K562 (cell line): Measurements from ENCODE around the gene SFXN5. TPM values are rescaled to one million over a fixed set of nuclear protein-coding genes. Genes with fewer than 3 reads are reported as not detected.

ENCODE experiments used
- ATAC-seq: fragments of 200-7000 bp; cut with Tn5 transposase; 3 replicates; pipeline ENCODE4 v1.9.1; 2020; ENCODE audit warnings: moderate library complexity
- BruUV-seq: library from RNA; stranded (reverse); fragments of 400-500 nt; replicated peaks from 2 replicates; lab custom pipeline; 2021; lab: Mats Ljungman, UMichigan
- CTCF ChIA-PET: fragments of 300-600 bp; formaldehyde crosslinking; extraction: SDS; loops from one replicate; lab custom pipeline; 2021; ENCODE audit warnings: low intra/inter-chr PET ratio; lab: Yijun Ruan, JAX
- POLR2A ChIA-PET: fragments of 300-600, 350-650 bp; sonication (Branson Sonifier 250); formaldehyde crosslinking; extraction: SDS; loops from one replicate; lab custom pipeline; 2021; ENCODE audit warnings: antibody characterized with exemption, inconsistent platforms; lab: Yijun Ruan, JAX
- DNase-seq, 4 experiments: peaks; one replicate each; pipeline versions ENCODE4 v3.0.0 to v3.0.0-alpha.2; 2011 to 2018; ENCODE audit warnings: low spot score in 3 of 4, mixed read lengths in 3 of 4; ENCODE audit errors: extremely low read depth in 1 of 4
- FAIRE-seq: peaks from 2 replicates; lab custom pipeline; 2011; peaks lifted over from hg19 to GRCh38; lab: Jason Lieb, UNC
- H2AFZ ChIP-seq: 2 replicates; pipeline ENCODE4 v1.6.0; 2011; ENCODE audit warnings: low read depth, low read length, control low read depth, inconsistent platforms
- H3K27ac ChIP-seq: fragments of 200-600 bp; 3 replicates; pipeline ENCODE4 v1.8.0; 2011; ENCODE audit warnings: low read depth, mild to moderate bottlenecking, control low read depth, inconsistent platforms, low read length, moderate library complexity, mixed read lengths; ENCODE audit errors: extremely low read depth
- H3K27me3 ChIP-seq, 2 experiments: fragments of 300-600 bp in 1 of 2; 2 replicates in 1 of 2; 3 replicates in 1 of 2; pipeline versions ENCODE4 v1.6.0 to v1.8.0; 2011; ENCODE audit warnings: inconsistent platforms in 2 of 2, low read length in 2 of 2, mild to moderate bottlenecking in 1 of 2, mixed read lengths in 1 of 2, moderate library complexity in 1 of 2; ENCODE audit not compliant: control insufficient read depth in 2 of 2, insufficient read depth in 2 of 2
- H3K36me3 ChIP-seq: fragments of 300-600 bp; 3 replicates; pipeline ENCODE4 v1.8.0; 2011; ENCODE audit warnings: mild to moderate bottlenecking, low read length, inconsistent platforms; ENCODE audit not compliant: control insufficient read depth, insufficient read depth
- H3K4me1 ChIP-seq, 2 experiments: fragments of 200-600 bp in 1 of 2; replicated peaks in 1 of 2; 2 replicates in 1 of 2; 3 replicates in 1 of 2; pipeline versions ENCODE4 v1.5.1 to v1.8.0; 2011; ENCODE audit warnings: inconsistent platforms in 2 of 2, low read length in 2 of 2, mild to moderate bottlenecking in 1 of 2, mixed read lengths in 1 of 2, moderate library complexity in 1 of 2; ENCODE audit not compliant: control insufficient read depth in 2 of 2, insufficient read depth in 2 of 2
- H3K4me2 ChIP-seq: 2 replicates; pipeline ENCODE4 v1.6.1; 2011; ENCODE audit warnings: low read length, control low read depth, inconsistent platforms, mixed read lengths; ENCODE audit not compliant: insufficient read depth
- H3K4me3 ChIP-seq: fragments of 200-600 bp; sonication (generic), shearing (Covaris generic); 2 replicates; pipeline ENCODE4 v1.5.1; 2016; ENCODE audit warnings: control low read depth, inconsistent platforms
- H3K79me2 ChIP-seq: fragments of 200-600 bp; 3 replicates; pipeline ENCODE4 v1.8.0; 2011; ENCODE audit warnings: low read length, inconsistent platforms; ENCODE audit not compliant: control insufficient read depth, insufficient read depth
- H3K9ac ChIP-seq, 2 experiments: 2 replicates each; pipeline versions ENCODE4 v1.6.0 to v1.6.1; 2011; ENCODE audit warnings: low read depth in 2 of 2, low read length in 2 of 2, control low read depth in 1 of 2, inconsistent platforms in 1 of 2, mild to moderate bottlenecking in 1 of 2, mixed read lengths in 1 of 2; ENCODE audit not compliant: insufficient read depth in 1 of 2
- H3K9me1 ChIP-seq: one replicate; pipeline ENCODE4 v1.6.0; 2011; ENCODE audit warnings: inconsistent platforms, mild to moderate bottlenecking, low read length, moderate library complexity; ENCODE audit not compliant: control insufficient read depth, insufficient read depth
- H3K9me3 ChIP-seq: replicated peaks from 2 replicates; pipeline ENCODE4 v1.5.1; 2011; ENCODE audit warnings: low read depth, low read length, inconsistent platforms; ENCODE audit not compliant: control insufficient read depth, insufficient read depth
- H4K20me1 ChIP-seq: replicated peaks from 2 replicates; pipeline ENCODE4 v1.6.1; 2011; ENCODE audit warnings: low read length, inconsistent platforms, mixed read lengths; ENCODE audit not compliant: control insufficient read depth, insufficient read depth
- HSF4 ChIP-seq: fragments of 250-450 bp; sonication (Bioruptor Pico); IDR thresholded peaks from 2 replicates; pipeline ENCODE4 v2.1.2; 2022; ENCODE audit warnings: mild to moderate bottlenecking, moderate library complexity, borderline replicate concordance
- NR3C1 ChIP-seq: sonication (generic); formaldehyde crosslinking; IDR thresholded peaks from 2 replicates; pipeline ENCODE4 v1.8.1; 2022; ENCODE audit warnings: missing genetic modification reagents
- SMARCC2 ChIP-seq: fragments of 450-650 bp; IDR thresholded peaks from 2 replicates; pipeline ENCODE4 v1.6.1; 2017; ENCODE audit warnings: antibody characterized with exemption, moderate library complexity, mild to moderate bottlenecking, low read depth
- TSC22D4 ChIP-seq: fragments of 450-650 bp; IDR thresholded peaks from 2 replicates; pipeline ENCODE4 v1.6.1; 2016; ENCODE audit warnings: missing genetic modification characterization, missing biosample characterization, control low read depth
- WGBS: fragments of 100-300 bp; shearing (Covaris generic); methylation state at CpG from one replicate; pipeline ENCODE4 v1.1.6; 2016; ENCODE audit warnings: low coverage, mixed read lengths; ENCODE audit not compliant: insufficient coverage; ENCODE audit errors: missing lambda C conversion rate; 5-methylcytosine and 5-hydroxymethylcytosine counted together
- in situ Hi-C: fragments of 300-500 bp; cut with MboI; formaldehyde crosslinking; loops from 4 replicates; pipeline ENCODE4 v1.15.0; 2018; ENCODE audit warnings: inconsistent platforms, mixed read lengths
- intact Hi-C: fragments of 100-400 bp; cut with micrococcal nuclease; formaldehyde crosslinking; loops from 2 replicates; pipeline ENCODE4 v1.14.2; 2022
- polyA plus RNA-seq, 8 experiments: library from polyadenylated mRNA; depleted of rRNA in 4 of 8; stranded (reverse) in 5 of 8; unstranded in 3 of 8; fragments of >200 nt; fragmentation: Nextera tagmentation in 2 of 8; fragmentation: Illumina TruSeq in 1 of 8; extraction: Ambion mirVana in 2 of 8; extraction: Trizol in 1 of 8; gene quantifications; 2 replicates each; pipeline versions ENCODE4 v1.2.1 to v1.2.3, GENCODE V29; 2011 to 2014; ENCODE audit warnings: inconsistent platforms in 1 of 8, missing spikeins in 1 of 8
- total RNA-seq, 7 experiments: library from RNA; depleted of rRNA in 6 of 7; stranded (reverse); fragments of >200 nt in 6 of 7; fragmentation: Illumina TruSeq in 2 of 7; extraction: Trizol in 2 of 7; gene quantifications; 2 replicates each; pipeline versions ENCODE4 v1.2.1 to v1.2.3, GENCODE V29; 2011 to 2021; ENCODE audit warnings: low replicate concordance in 1 of 7

Gene SFXN5
- total and polyA plus RNA-seq, 9 of the 15 experiments (the other 6 are each of a cell fraction or from before 2014, with no cell fraction given), result 8.3 to 22.6 (median 16.0) TPM

GRCh38 chr2:72988726-72989273 lies 82.7 kb downstream of the SFXN5 start (continued):
- TF ChIP-seq SMARCC2, result no peak

GRCh38 chr2:72988041-72988440 lies 83.5 kb downstream of the SFXN5 start:
- no peaks in the 10 kb centered on the region for H3K27me3 ChIP-seq
- H3K9me1 ChIP-seq, result peaks cover 3% of the 10 kb centered on the region
- no peak overlapping the region for H3K9ac ChIP-seq
- intact Hi-C loops (loop anchor here (10.0 kb wide), 1 partner anchor 267 kb away; no protein-coding TSS in a partner anchor), in situ Hi-C loops (loop anchor here (5.0 kb wide), 1 partner anchor 174 kb away; no protein-coding TSS in a partner anchor)
- no peak overlapping the region for H2AFZ ChIP-seq
- DNase-seq, result no peak
- 0 out of 2 replicates have a peak, but pooled peaks cover 5% of the 10 kb centered on the region for H4K20me1 ChIP-seq
- FAIRE-seq, result no peak
- H3K27ac ChIP-seq, result no peak overlapping the region
- no peak for ATAC-seq
- no peak overlapping the region for H3K4me3 ChIP-seq
- H3K4me1 ChIP-seq, result peaks cover 15 to 17% of the 10 kb centered on the region in 2 experiments
- ChIA-PET POLR2A (no interaction called here), CTCF (interaction anchor here (1.2 kb wide), 1 partner anchor 176 kb away, joined by 4 read pairs; no protein-coding TSS in a partner anchor)
- no peaks in the 10 kb centered on the region for H3K79me2 ChIP-seq
- H3K4me2 ChIP-seq, result no peak overlapping the region
- no peaks in the 10 kb centered on the region for H3K36me3 ChIP-seq
- BruUV-seq, result no TSS peak
- H3K9me3 ChIP-seq, result no peaks in the 10 kb centered on the region
- TF ChIP-seq HSF4 (CRISPR knock-in tag), result no peak
- no peak for TF ChIP-seq NR3C1 (CRISPR knock-in tag)
- no peak for TF ChIP-seq TSC22D4 (tag)
- 80% methylated on average over 3 of the region's 3 CpGs for WGBS
